ENCODE measurements around the gene TAS2R4.

The TAS2R4 gene

GRCh38 chr7:141776374-141776773 lies at the start of gene TAS2R4:
TAS2R4 (plus strand) TSS chr7:141776674; CDS start chr7:141778489, 1,815 bp downstream.
- H3K4me3 ChIP-seq (ENCODE audit: low read depth, low read length), result no peak within 1 kb of the TSS
- no peak for TF ChIP-seq CTCF (IDR thresholded peaks at IDR 0.05; ENCODE audit: control insufficient read depth, extremely low read depth, insufficient read depth)
- DNase-seq (ENCODE audit: low read depth), result no peak

- no peak overlapping the region for H3K4me3 ChIP-seq (ENCODE audit: low read depth, low read length)
- no peak for DNase-seq (ENCODE audit: low read depth)
- no peak for TF ChIP-seq CTCF (IDR thresholded peaks at IDR 0.05; ENCODE audit: control insufficient read depth, extremely low read depth, insufficient read depth)
Measured at GRCh38 chr7:141729020-141729419, 47.5 kb upstream of the TAS2R4 start.

- no peak for TF ChIP-seq CTCF (IDR thresholded peaks at IDR 0.05; ENCODE audit: control insufficient read depth, extremely low read depth, insufficient read depth)
- no peak for DNase-seq (ENCODE audit: low read depth)
- no peak overlapping the region for H3K4me3 ChIP-seq (ENCODE audit: low read depth, low read length)
Measured at GRCh38 chr7:141731476-141732149, 44.9 kb upstream of the TAS2R4 start.

- no peak for DNase-seq (ENCODE audit: low read depth)
- H3K4me3 ChIP-seq (ENCODE audit: low read depth, low read length), result peak overlapping the region; percentile 88
Measured at GRCh38 chr7:141737118-141737835, 39.2 kb upstream of the TAS2R4 start.

GRCh38 chr7:141737836-141738591 lies 38.5 kb upstream of the TAS2R4 start, which contains the start of gene SSBP1:
SSBP1 (plus strand) TSS chr7:141738358; CDS start chr7:141739167, 809 bp downstream.
- peak; percentile 77 for TF ChIP-seq CTCF (IDR thresholded peaks at IDR 0.05; ENCODE audit: control insufficient read depth, extremely low read depth, insufficient read depth)
- DNase-seq (ENCODE audit: low read depth), result peak; percentile 93
- peak within 1 kb of the TSS; percentile 88 for H3K4me3 ChIP-seq (ENCODE audit: low read depth, low read length)

More at GRCh38 chr7:141737118-141737835, 39.2 kb upstream of the TAS2R4 start:
- TF ChIP-seq CTCF (IDR thresholded peaks at IDR 0.05; ENCODE audit: control insufficient read depth, extremely low read depth, insufficient read depth), result no peak

GRCh38 chr7:141738592-141739013 lies 37.9 kb upstream of the TAS2R4 start:
- no peak for TF ChIP-seq CTCF (IDR thresholded peaks at IDR 0.05; ENCODE audit: control insufficient read depth, extremely low read depth, insufficient read depth)

More at GRCh38 chr7:141738592-141739013, 37.9 kb upstream of the TAS2R4 start:
- peak overlapping the region; percentile 88 for H3K4me3 ChIP-seq (ENCODE audit: low read depth, low read length)
- no peak for DNase-seq (ENCODE audit: low read depth)
